ENCODE data around the gene KHK.

KHK gene

GRCh38 chr2:27149570-27150405, 63.2 kb downstream of the KHK start:
- Histone ChIP-seq H3K79me2 (ENCODE audit: insufficient read depth, low read length) (no peaks in the 10 kb centered on the region), H3K9me2 (ENCODE audit: low read depth, low read length) (no peaks in the 10 kb centered on the region), H3K4me3 (ENCODE audit: low read depth, low read length, poor library complexity, severe bottlenecking) (no peak overlapping the region), H3K36me3 (ENCODE audit: insufficient read depth, low read length) (no peaks in the 10 kb centered on the region), H4K20me1 (ENCODE audit: insufficient read depth, low read length) (no peaks in the 10 kb centered on the region), H2AFZ (ENCODE audit: low read length) (no peak overlapping the region), H3K27me3 (ENCODE audit: insufficient read depth, low read length) (peaks cover 6% of the 10 kb centered on the region; the same call in 1 of the 2 replicates), H3K9me3 (ENCODE audit: low read length) (no peaks in the 10 kb centered on the region), H3K4me1 (ENCODE audit: insufficient read depth, low read length, severe bottlenecking) (no peaks in the 10 kb centered on the region), H3K4me2 (ENCODE audit: low read length) (no peak overlapping the region), H3F3A (ENCODE audit: insufficient read depth, low read length) (no peaks in the 10 kb centered on the region), H3K27ac (ENCODE audit: low read depth, low read length, poor library complexity, severe bottlenecking) (no peak overlapping the region), H3K9ac (ENCODE audit: low read length) (no peak overlapping the region)
- no peak for TF ChIP-seq EZH2 (IDR thresholded peaks at IDR 0.05; ENCODE audit: borderline replicate concordance, low read length)

Measured in OCI-LY1 (cell line).